HG02973 (cell line): ENCODE measurements around the gene ADGRD2.

ENCODE experiments used
- ATAC-seq: cut with Tn5 transposase; IDR thresholded peaks from one replicate; pipeline ENCODE4 v1.9.1; 2021; ENCODE audit warnings: moderate library complexity; ENCODE audit not compliant: unreplicated experiment

ADGRD2 gene

GRCh38 chr9:124436320-124436719, 13.9 kb upstream of the ADGRD2 start:
- ATAC-seq: no peak

- no peak for ATAC-seq
These were observed 13.2 kb upstream of the ADGRD2 start for GRCh38 chr9:124437086-124437485.

DNA sequence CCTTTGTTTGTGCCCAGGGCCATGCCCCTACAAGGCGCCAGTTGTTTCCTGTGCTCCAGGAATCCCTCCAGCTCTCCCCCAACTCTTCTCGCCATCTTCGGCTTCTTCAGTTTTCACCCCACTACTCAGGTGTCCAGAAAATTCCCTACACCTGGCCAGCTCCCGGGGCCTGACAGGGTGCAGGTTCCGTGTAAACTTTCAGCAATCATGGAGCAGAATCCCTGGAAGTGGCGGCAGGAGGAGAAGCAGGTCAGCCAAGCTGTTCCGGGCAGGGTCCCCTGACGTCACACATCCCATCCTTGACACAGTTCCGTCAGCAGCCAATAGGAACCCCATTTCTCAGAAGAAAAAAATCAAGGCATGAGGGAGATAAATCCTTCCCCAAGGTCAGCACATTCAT, 12.2 kb upstream of the ADGRD2 start:
- no peak for ATAC-seq

GRCh38 chr9:124439086-124439485, 11.2 kb upstream of the ADGRD2 start:
- no peak for ATAC-seq

DNA sequence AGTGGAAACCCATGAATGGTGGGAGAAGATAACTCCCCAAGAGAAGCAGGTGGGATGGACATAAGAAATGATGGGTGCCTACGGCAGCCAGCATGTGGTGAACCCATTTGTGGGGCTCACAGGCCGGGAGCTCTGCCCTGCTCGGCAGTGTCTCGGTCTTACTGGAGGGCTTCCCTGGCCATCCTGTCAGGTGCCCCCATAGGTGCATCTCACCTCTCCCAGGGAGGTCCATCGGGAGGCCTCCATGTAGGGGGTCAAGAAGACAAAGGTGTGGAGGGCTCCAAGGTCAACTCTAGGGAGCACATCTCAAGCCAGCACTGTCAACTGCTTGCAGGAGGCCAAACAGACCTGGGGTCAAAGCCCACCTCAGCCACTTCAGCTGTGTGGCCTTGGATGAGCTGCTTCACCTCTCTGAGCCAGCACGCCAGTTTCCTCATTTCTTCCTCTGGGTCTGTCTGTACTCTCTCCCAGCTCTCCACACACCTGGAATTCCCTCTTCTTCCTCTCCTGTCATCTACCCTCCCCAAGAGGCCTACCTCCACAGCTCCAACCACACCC, 10.5 kb upstream of the ADGRD2 start:
- ATAC-seq: no peak

- ATAC-seq: no peak
These were observed 9.5 kb upstream of the ADGRD2 start for GRCh38 chr9:124440786-124441185.

DNA sequence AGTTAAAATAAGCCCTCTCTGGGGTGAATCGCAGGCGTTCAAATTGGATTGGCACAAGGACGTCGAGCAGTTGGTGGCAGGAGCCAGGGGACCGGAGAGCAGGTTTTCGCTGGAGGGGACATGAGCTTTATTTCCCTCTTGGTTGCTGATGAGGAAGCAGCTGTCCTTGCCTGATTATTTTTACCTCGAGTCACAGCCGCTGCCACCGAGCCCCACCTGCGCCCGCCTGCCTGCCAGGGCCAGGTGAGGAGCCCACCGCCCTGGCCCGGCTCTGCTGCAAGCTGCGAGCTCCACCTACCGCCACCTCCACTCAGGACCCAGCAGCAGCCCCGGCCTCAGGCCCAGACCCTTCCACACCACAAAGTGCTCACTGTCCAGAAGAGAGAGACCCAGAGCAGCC, 9.0 kb upstream of the ADGRD2 start:
- ATAC-seq: no peak

DNA sequence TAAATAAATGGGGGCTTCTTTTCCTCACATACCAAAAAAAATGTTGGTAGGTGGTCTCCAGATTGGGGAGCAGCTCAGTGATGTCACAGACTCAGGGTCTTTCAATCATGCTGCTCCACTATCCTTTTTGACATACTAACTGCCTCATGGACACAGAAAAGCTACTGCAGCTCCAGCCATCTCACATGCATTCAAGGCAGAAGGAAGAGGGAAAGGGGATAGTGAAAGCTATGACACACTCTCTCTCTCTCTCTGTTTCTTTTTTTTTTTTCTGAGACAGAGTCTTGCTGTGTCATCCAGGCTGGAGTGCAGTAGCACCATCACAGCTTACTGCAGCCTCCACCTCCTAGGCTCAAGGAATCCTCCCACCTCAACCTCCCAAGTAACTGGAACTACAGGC, 7.9 kb upstream of the ADGRD2 start:
- ATAC-seq: no peak

GRCh38 chr9:124442826-124443225, 7.4 kb upstream of the ADGRD2 start:
- ATAC-seq: no peak

GRCh38 chr9:124443625-124444024, 6.6 kb upstream of the ADGRD2 start:
- ATAC-seq: no peak

- ATAC-seq: no peak
These were observed 6.1 kb upstream of the ADGRD2 start for GRCh38 chr9:124444166-124444565.

DNA sequence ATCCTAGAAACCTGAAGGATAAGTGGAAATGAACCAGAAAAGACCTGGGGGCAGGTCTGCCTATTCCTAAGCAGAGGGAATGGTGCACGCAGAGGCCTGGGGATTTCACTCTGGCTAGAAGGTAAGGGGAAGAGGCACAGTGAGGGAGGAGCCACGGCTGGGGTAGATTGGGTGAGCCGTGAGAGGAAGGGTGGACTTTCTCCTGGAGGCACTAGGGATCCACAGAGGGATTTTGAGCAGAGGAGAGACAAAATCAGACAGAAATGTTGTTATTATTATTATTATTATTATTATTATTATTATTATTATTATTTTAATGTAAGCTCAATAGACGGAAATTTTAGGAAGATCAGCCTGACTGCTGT, 3.0 kb upstream of the ADGRD2 start:
- no peak for ATAC-seq

DNA sequence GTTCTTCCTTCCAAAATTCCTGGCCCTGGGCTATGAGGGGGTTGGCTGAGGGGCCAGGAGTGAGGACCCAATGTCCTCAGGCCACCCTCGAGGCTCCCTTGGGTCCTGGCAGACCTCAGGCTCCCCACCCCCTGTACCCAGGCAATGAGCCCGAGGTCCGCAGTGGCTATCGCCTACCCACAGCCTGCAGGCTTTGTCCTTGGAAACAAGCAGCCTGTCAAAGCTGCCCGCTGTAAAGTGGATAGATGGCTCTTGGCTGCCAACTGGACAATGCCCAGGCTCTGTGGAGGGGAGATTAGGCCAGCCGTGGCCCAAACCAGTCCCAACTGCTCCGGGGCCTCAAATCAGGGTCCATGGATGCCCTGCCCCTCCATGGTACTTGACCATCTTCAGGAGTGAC, 2.2 kb upstream of the ADGRD2 start:
- ATAC-seq: no peak

DNA sequence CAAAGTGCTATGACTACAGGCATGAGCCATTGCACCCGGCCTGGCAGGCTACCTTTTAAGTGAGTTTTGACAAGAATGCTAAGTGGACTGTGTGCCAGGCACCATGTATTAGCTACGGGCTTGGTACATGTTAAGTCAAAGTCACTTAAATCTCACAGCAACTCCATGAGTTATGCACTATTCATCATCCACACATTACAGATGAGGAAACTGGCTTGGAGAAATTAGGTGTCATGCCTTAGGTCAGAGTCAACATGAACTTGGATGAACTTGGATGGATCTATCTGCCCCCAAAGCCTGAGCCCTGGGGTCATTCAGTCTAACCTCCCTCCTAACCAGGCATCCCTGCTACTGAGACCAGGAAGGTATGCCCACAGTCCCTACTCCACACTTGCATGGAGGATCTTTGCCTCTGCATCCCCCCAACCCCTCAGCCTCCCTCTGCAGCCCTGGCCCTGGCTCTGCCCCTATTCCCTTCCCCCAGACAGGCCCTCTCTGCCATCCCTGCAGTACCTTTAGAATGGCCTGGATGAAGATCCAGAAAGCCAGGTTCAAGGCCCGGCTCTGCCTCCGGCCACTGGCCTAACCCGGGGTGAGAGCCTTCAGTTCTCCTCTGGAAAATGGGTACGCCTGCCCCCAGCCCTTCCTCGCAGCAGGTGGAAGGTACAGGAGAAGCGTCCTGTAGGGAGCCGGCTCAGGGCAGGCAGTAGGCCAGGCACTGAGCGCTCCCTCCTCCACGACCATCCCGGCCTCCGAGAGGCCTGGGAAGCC, 685 bp upstream of the ADGRD2 start:
- no peak for ATAC-seq

- ATAC-seq: no peak
These were observed 845 bp downstream of the ADGRD2 start for GRCh38 chr9:124450931-124451661.

- ATAC-seq: no peak
These were observed 2.1 kb downstream of the ADGRD2 start for GRCh38 chr9:124452326-124452725.

DNA sequence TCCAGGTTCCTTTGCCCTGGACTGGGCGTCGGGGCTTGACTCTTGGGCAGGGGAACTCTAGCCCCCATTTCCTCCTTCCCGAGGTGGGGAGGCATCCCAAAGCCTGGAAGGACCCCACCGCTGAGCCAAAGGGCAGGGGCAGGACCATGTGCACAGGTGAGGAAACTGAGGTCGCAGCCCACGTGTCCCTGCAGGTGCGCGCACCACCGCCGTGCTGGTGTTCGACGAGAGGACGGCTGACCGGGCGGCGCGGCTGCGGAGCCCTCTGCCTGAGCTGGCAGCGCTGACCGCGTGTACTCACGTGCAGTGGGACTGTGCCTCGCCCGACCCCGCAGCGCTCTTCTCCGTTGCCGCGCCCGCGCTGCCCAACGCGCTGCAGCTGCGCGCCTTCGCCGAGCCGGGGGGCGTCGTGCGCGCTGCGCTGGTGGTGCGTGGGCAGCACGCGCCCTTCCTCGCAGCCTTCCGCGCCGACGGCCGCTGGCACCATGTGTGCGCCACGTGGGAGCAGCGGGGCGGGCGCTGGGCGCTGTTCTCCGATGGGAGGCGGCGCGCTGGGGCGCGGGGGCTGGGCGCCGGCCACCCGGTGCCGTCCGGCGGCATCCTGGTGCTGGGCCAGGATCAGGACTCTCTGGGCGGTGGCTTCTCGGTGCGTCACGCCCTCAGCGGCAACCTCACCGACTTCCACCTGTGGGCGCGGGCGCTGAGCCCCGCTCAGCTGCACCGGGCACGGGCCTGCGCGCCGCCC, 2.8 kb downstream of the ADGRD2 start:
- ATAC-seq: no peak

GRCh38 chr9:124453586-124454191, 3.4 kb downstream of the ADGRD2 start:
- no peak for ATAC-seq

DNA sequence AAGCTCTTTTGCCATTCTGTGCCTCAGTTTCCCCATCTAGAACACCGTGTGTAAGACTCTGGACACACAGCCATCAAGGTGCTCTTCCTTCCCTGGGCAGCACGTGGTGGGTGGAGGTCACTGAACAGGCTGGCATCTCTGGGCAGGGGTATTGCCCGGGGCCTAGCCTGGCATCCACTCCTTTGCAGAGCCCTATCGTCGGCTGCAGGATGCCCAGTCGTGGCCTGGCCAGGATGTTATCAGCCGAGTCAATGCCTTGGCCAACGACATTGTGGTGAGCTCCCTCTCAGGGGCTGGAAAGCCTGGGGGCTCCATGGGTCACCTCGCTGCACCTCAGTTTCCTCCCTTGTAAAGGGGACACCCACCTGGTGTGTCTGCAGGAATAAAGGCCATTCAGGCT, 4.0 kb downstream of the ADGRD2 start:
- no peak for ATAC-seq

- ATAC-seq: no peak
These were observed 4.7 kb downstream of the ADGRD2 start for GRCh38 chr9:124454791-124455443.

- no peak for ATAC-seq
These were observed 5.6 kb downstream of the ADGRD2 start for GRCh38 chr9:124455820-124456219.
